Astrocyte (in vitro differentiated cells and primary cell): ENCODE data around the gene MLIP. TPM values are rescaled to one million over a fixed set of nuclear protein-coding genes. Genes with fewer than 3 reads are reported as not detected.

Source experiments
- DNase-seq: peaks from one replicate; pipeline ENCODE4 v3.0.0-alpha.2; 2010; ENCODE audit warnings: low read depth
- FAIRE-seq: peaks from 2 replicates; lab custom pipeline; 2011; peaks lifted over from hg19 to GRCh38; lab: Jason Lieb, UNC
- H2AFZ ChIP-seq: 2 replicates; pipeline ENCODE4 v1.6.0; 2012; ENCODE audit warnings: low read depth, low read length, inconsistent platforms
- H3K27ac ChIP-seq: 2 replicates; pipeline ENCODE4 v1.5.1; 2011; ENCODE audit warnings: low read depth, low read length, inconsistent platforms
- H3K27me3 ChIP-seq: 2 replicates; pipeline ENCODE4 v1.6.0; 2011; ENCODE audit warnings: low read length, inconsistent platforms; ENCODE audit not compliant: insufficient read depth
- H3K36me3 ChIP-seq: 2 replicates; pipeline ENCODE4 v1.5.1; 2011; ENCODE audit warnings: low read length, inconsistent platforms; ENCODE audit not compliant: insufficient read depth
- H3K4me1 ChIP-seq: 2 replicates; pipeline ENCODE4 v1.5.1; 2011; ENCODE audit warnings: low read length, inconsistent platforms; ENCODE audit not compliant: insufficient read depth
- H3K4me2 ChIP-seq: 2 replicates; pipeline ENCODE4 v1.6.0; 2012; ENCODE audit warnings: low read length, inconsistent platforms
- H3K4me3 ChIP-seq: 2 replicates; pipeline ENCODE4 v1.5.1; 2011; ENCODE audit warnings: low read depth, mild to moderate bottlenecking, low read length, inconsistent platforms; ENCODE audit not compliant: insufficient read depth
- H3K79me2 ChIP-seq: 2 replicates; pipeline ENCODE4 v1.6.0; 2012; ENCODE audit warnings: mild to moderate bottlenecking, low read length, inconsistent platforms; ENCODE audit not compliant: insufficient read depth
- H3K9ac ChIP-seq: 2 replicates; pipeline ENCODE4 v1.6.0; 2012; ENCODE audit warnings: mild to moderate bottlenecking, low read length, inconsistent platforms
- H3K9me3 ChIP-seq: 2 replicates; pipeline ENCODE4 v1.5.1; 2012; ENCODE audit warnings: low read depth, mild to moderate bottlenecking, low read length, inconsistent platforms; ENCODE audit not compliant: insufficient read depth
- H4K20me1 ChIP-seq: 2 replicates; pipeline ENCODE4 v1.6.0; 2012; ENCODE audit warnings: low read length, inconsistent platforms; ENCODE audit not compliant: insufficient read depth
- H3K27ac Mint-ChIP-seq: one replicate; pipeline ENCODE4 v1.8.0; 2021; ENCODE audit warnings: mild to moderate bottlenecking, mixed read lengths; ENCODE audit not compliant: unreplicated experiment
- H3K27me3 Mint-ChIP-seq: one replicate; pipeline ENCODE4 v1.8.0; 2021; ENCODE audit warnings: low read depth, mixed read lengths; ENCODE audit not compliant: unreplicated experiment
- H3K36me3 Mint-ChIP-seq: one replicate; pipeline ENCODE4 v1.8.0; 2021; ENCODE audit warnings: low read depth, mixed read lengths; ENCODE audit not compliant: unreplicated experiment
- H3K4me1 Mint-ChIP-seq: one replicate; pipeline ENCODE4 v1.8.0; 2021; ENCODE audit warnings: low read depth, mixed read lengths; ENCODE audit not compliant: unreplicated experiment
- H3K4me3 Mint-ChIP-seq: one replicate; pipeline ENCODE4 v1.8.0; 2021; ENCODE audit warnings: mild to moderate bottlenecking, moderate library complexity, mixed read lengths; ENCODE audit not compliant: unreplicated experiment
- H3K9me3 Mint-ChIP-seq: one replicate; pipeline ENCODE4 v1.8.0; 2021; ENCODE audit warnings: mild to moderate bottlenecking, mixed read lengths; ENCODE audit not compliant: unreplicated experiment
- CTCF ChIP-seq: IDR thresholded peaks from 2 replicates; pipeline ENCODE4 v1.5.1; 2011; ENCODE audit warnings: low read depth, mild to moderate bottlenecking, inconsistent platforms, low read length, moderate library complexity; ENCODE audit not compliant: insufficient read depth
- EZH2 ChIP-seq: IDR thresholded peaks from 2 replicates; pipeline ENCODE4 v1.6.1; 2012; ENCODE audit warnings: mild to moderate bottlenecking, low read length, inconsistent platforms; ENCODE audit not compliant: insufficient read depth
- total RNA-seq: library from RNA; stranded (reverse); gene quantifications from 2 replicates; pipeline ENCODE4 v1.2.1, GENCODE V29; 2021

The MLIP gene
- total RNA-seq, 1 donor from 2014 or later, result not detected

GRCh38 chr6:54260025-54260424 is 148.8 kb downstream of the MLIP start:
- H3K36me3 ChIP-seq, result no peaks in the 10 kb centered on the region
- no peak for TF ChIP-seq EZH2
- TF ChIP-seq CTCF, result no peak
- H3K4me2 ChIP-seq, result no peak overlapping the region
- Mint-ChIP-seq H3K36me3 (no peaks in the 10 kb centered on the region), H3K4me3 (no peak overlapping the region), H3K27me3 (no peaks in the 10 kb centered on the region), H3K9me3 (no peaks in the 10 kb centered on the region), H3K27ac (no peak overlapping the region), H3K4me1 (peaks cover 9% of the 10 kb centered on the region)
- H3K27ac ChIP-seq, result no peak overlapping the region
- no peak overlapping the region for H3K4me3 ChIP-seq
- H3K9ac ChIP-seq, result no peak overlapping the region
- H3K27me3 ChIP-seq, result no peaks in the 10 kb centered on the region
- FAIRE-seq (no peak), DNase-seq (no peak)
- H3K79me2 ChIP-seq, result no peaks in the 10 kb centered on the region
- H4K20me1 ChIP-seq, result no peaks in the 10 kb centered on the region
- no peaks in the 10 kb centered on the region for H3K4me1 ChIP-seq
- no peak overlapping the region for H2AFZ ChIP-seq
- H3K9me3 ChIP-seq, result no peaks in the 10 kb centered on the region

DNA sequence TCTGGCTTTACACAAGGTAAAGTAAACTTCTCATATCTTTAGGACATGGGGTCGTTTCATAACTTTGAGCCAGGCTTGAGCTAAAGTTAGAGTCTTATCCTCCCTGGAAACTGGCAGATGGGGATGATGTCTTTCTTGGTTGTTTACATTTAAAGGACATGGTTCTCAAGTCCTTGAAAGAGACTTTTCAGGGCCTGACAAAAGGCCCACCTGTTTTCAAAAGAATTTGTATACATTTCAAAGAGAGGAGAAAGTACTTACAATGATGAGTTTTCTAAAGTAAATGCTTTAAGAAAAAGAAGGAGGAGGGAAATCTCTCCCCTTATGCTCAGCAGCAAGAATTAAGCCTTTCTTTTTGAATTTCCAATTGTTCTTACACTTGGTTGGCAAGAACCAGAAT is 151.3 kb downstream of the MLIP start:
- H3K9me3 Mint-ChIP-seq, result no peaks in the 10 kb centered on the region
- Histone ChIP-seq H3K4me3 (no peak overlapping the region), H3K36me3 (no peaks in the 10 kb centered on the region), H3K27ac (no peak overlapping the region), H3K79me2 (no peaks in the 10 kb centered on the region), H3K9ac (no peak overlapping the region), H3K27me3 (no peaks in the 10 kb centered on the region), H2AFZ (no peak overlapping the region), H4K20me1 (no peaks in the 10 kb centered on the region), H3K4me2 (no peak overlapping the region), H3K9me3 (no peaks in the 10 kb centered on the region), H3K4me1 (no peaks in the 10 kb centered on the region)
- TF ChIP-seq EZH2 (no peak), CTCF (no peak)
- no peak overlapping the region for H3K4me3 Mint-ChIP-seq
- DNase-seq (no peak), FAIRE-seq (no peak)
- no peak overlapping the region for H3K27ac Mint-ChIP-seq
- H3K4me1 Mint-ChIP-seq, result peaks cover 5% of the 10 kb centered on the region
- H3K36me3 Mint-ChIP-seq, result no peaks in the 10 kb centered on the region
- no peaks in the 10 kb centered on the region for H3K27me3 Mint-ChIP-seq

GRCh38 chr6:54262971-54263370 is 151.7 kb downstream of the MLIP start:
- no peak overlapping the region for H3K4me3 Mint-ChIP-seq
- H3K4me3 ChIP-seq, result no peak overlapping the region

More at GRCh38 chr6:54262971-54263370, 151.7 kb downstream of the MLIP start:
- no peaks in the 10 kb centered on the region for H3K36me3 ChIP-seq
- no peak for DNase-seq
- H3K27ac Mint-ChIP-seq, result no peak overlapping the region
- H2AFZ ChIP-seq, result no peak overlapping the region
- no peak for TF ChIP-seq EZH2
- TF ChIP-seq CTCF, result no peak
- no peaks in the 10 kb centered on the region for H3K27me3 ChIP-seq
- H3K9me3 ChIP-seq, result no peaks in the 10 kb centered on the region
- H3K27ac ChIP-seq, result no peak overlapping the region
- no peaks in the 10 kb centered on the region for H4K20me1 ChIP-seq
- no peaks in the 10 kb centered on the region for H3K27me3 Mint-ChIP-seq
- no peaks in the 10 kb centered on the region for H3K79me2 ChIP-seq
- H3K36me3 Mint-ChIP-seq, result no peaks in the 10 kb centered on the region
- no peak for FAIRE-seq
- H3K4me2 ChIP-seq, result no peak overlapping the region
- H3K9ac ChIP-seq, result no peak overlapping the region
- H3K9me3 Mint-ChIP-seq, result no peaks in the 10 kb centered on the region
- peaks cover 5% of the 10 kb centered on the region for H3K4me1 Mint-ChIP-seq
- H3K4me1 ChIP-seq, result no peaks in the 10 kb centered on the region
